ENCODE data around the gene FRMPD4.

Gene FRMPD4

GRCh38 chrX:12685541-12685940 lies 547.3 kb downstream of the FRMPD4 start:
- no peaks in the 10 kb centered on the region for H3K27me3 ChIP-seq (ENCODE audit: insufficient read depth, low read length, poor library complexity, severe bottlenecking)
- H3K9me3 ChIP-seq (ENCODE audit: insufficient read depth, low read depth, low read length), result no peaks in the 10 kb centered on the region
- H3K9me2 ChIP-seq (replicated peaks; ENCODE audit: low read depth, low read length), result no peaks in the 10 kb centered on the region
- no peak overlapping the region for H3K4me2 ChIP-seq (ENCODE audit: low read depth, low read length, poor library complexity, severe bottlenecking)
- no peaks in the 10 kb centered on the region for H4K20me1 ChIP-seq (ENCODE audit: insufficient read depth, low read length, poor library complexity, severe bottlenecking)
- H3K79me2 ChIP-seq (ENCODE audit: insufficient read depth, low read length), result no peaks in the 10 kb centered on the region
- no peaks in the 10 kb centered on the region for H3K4me1 ChIP-seq (ENCODE audit: insufficient read depth, low read length, poor library complexity, severe bottlenecking)
- no peaks in the 10 kb centered on the region for H3F3A ChIP-seq (ENCODE audit: low read depth)
- no peak for TF ChIP-seq CTCF (conservative IDR thresholded peaks at IDR 0.05; ENCODE audit: low read length)
- no peak for TF ChIP-seq EZH2phosphoT487 (IDR thresholded peaks at IDR 0.05; ENCODE audit: borderline replicate concordance)
- no peak overlapping the region for H3K9ac ChIP-seq (ENCODE audit: low read depth, low read length, poor library complexity, severe bottlenecking)
- H3K36me3 ChIP-seq (ENCODE audit: insufficient read depth, low read length), result no peaks in the 10 kb centered on the region
- no peak overlapping the region for H2AFZ ChIP-seq (ENCODE audit: low read length)
- H3K4me3 ChIP-seq (ENCODE audit: low read length, poor library complexity, severe bottlenecking), result no peak overlapping the region

GRCh38 chrX:12686331-12686730 lies 548.1 kb downstream of the FRMPD4 start:
- H3K9me2 ChIP-seq (replicated peaks; ENCODE audit: low read depth, low read length), result no peaks in the 10 kb centered on the region
- H3K79me2 ChIP-seq (ENCODE audit: insufficient read depth, low read length), result no peaks in the 10 kb centered on the region
- H3K27me3 ChIP-seq (ENCODE audit: insufficient read depth, low read length, poor library complexity, severe bottlenecking), result no peaks in the 10 kb centered on the region
- H4K20me1 ChIP-seq (ENCODE audit: insufficient read depth, low read length, poor library complexity, severe bottlenecking), result no peaks in the 10 kb centered on the region
- H3K9ac ChIP-seq (ENCODE audit: low read depth, low read length, poor library complexity, severe bottlenecking), result no peak overlapping the region
- H3K36me3 ChIP-seq (ENCODE audit: insufficient read depth, low read length), result no peaks in the 10 kb centered on the region
- no peaks in the 10 kb centered on the region for H3F3A ChIP-seq (ENCODE audit: low read depth)
- TF ChIP-seq EZH2phosphoT487 (IDR thresholded peaks at IDR 0.05; ENCODE audit: borderline replicate concordance) (no peak), CTCF (conservative IDR thresholded peaks at IDR 0.05; ENCODE audit: low read length) (no peak)
- no peaks in the 10 kb centered on the region for H3K4me1 ChIP-seq (ENCODE audit: insufficient read depth, low read length, poor library complexity, severe bottlenecking)
- no peak overlapping the region for H3K4me3 ChIP-seq (ENCODE audit: low read length, poor library complexity, severe bottlenecking)
- H3K4me2 ChIP-seq (ENCODE audit: low read depth, low read length, poor library complexity, severe bottlenecking), result no peak overlapping the region
- no peak overlapping the region for H2AFZ ChIP-seq (ENCODE audit: low read length)
- no peaks in the 10 kb centered on the region for H3K9me3 ChIP-seq (ENCODE audit: insufficient read depth, low read depth, low read length)

- Histone ChIP-seq H3K9me3 (ENCODE audit: insufficient read depth, low read depth, low read length) (no peaks in the 10 kb centered on the region), H3K27me3 (ENCODE audit: insufficient read depth, low read length, poor library complexity, severe bottlenecking) (no peaks in the 10 kb centered on the region), H3K4me3 (ENCODE audit: low read length, poor library complexity, severe bottlenecking) (no peak overlapping the region), H3F3A (ENCODE audit: low read depth) (no peaks in the 10 kb centered on the region), H2AFZ (ENCODE audit: low read length) (no peak overlapping the region), H4K20me1 (ENCODE audit: insufficient read depth, low read length, poor library complexity, severe bottlenecking) (no peaks in the 10 kb centered on the region), H3K9ac (ENCODE audit: low read depth, low read length, poor library complexity, severe bottlenecking) (no peak overlapping the region), H3K79me2 (ENCODE audit: insufficient read depth, low read length) (no peaks in the 10 kb centered on the region), H3K9me2 (replicated peaks; ENCODE audit: low read depth, low read length) (no peaks in the 10 kb centered on the region), H3K36me3 (ENCODE audit: insufficient read depth, low read length) (no peaks in the 10 kb centered on the region), H3K4me1 (ENCODE audit: insufficient read depth, low read length, poor library complexity, severe bottlenecking) (no peaks in the 10 kb centered on the region), H3K4me2 (ENCODE audit: low read depth, low read length, poor library complexity, severe bottlenecking) (no peak overlapping the region)
- TF ChIP-seq EZH2phosphoT487 (IDR thresholded peaks at IDR 0.05; ENCODE audit: borderline replicate concordance), result no peak
- no peak for TF ChIP-seq CTCF (conservative IDR thresholded peaks at IDR 0.05; ENCODE audit: low read length)
Observed at GRCh38 chrX:12690646-12691045, 552.4 kb downstream of the FRMPD4 start.
